T47D (cell line): ENCODE results near the gene OGG1.

Source experiments
- DNase-seq, 2 experiments: peaks; one replicate each; pipeline versions ENCODE4 v3.0.0 to v3.0.0-alpha.2; 2011 to 2012; ENCODE audit warnings: low read depth in 1 of 2, low spot score in 1 of 2
- JUND ChIP-seq: IDR thresholded peaks from 2 replicates; pipeline ENCODE4 v1.6.1; 2012; ENCODE audit warnings: low read depth
- in situ Hi-C: cut with HindIII; loops from 2 replicates; pipeline ENCODE4 v1.10.0; 2016; ENCODE audit warnings: low sequenced_read_pairs, low pct_unique_long_range_greater_than_20kb

The OGG1 gene

GRCh38 chr3:9800529-9800928 lies 50.8 kb downstream of the OGG1 start:
- TF ChIP-seq JUND: no peak
- peak in 1 of 2 experiments; percentile 33 for DNase-seq
- in situ Hi-C loops: no loop called here

- in situ Hi-C loops: no loop called here
- no peak for DNase-seq
- TF ChIP-seq JUND: no peak
Measured at GRCh38 chr3:9803494-9803893, 53.7 kb downstream of the OGG1 start.

GRCh38 chr3:9804996-9805395 lies 55.2 kb downstream of the OGG1 start:
- in situ Hi-C loops: no loop called here
- DNase-seq: no peak
- no peak for TF ChIP-seq JUND

GRCh38 chr3:9806137-9806536 lies 56.4 kb downstream of the OGG1 start:
- no peak for DNase-seq
- TF ChIP-seq JUND: no peak
- in situ Hi-C loops: no loop called here
